Epithelial cell of proximal tubule (primary cell): ENCODE measurements around the gene ATP11A. TPM values are rescaled to one million over a fixed set of nuclear protein-coding genes. Genes with fewer than 3 reads are reported as not detected.

ENCODE experiments used
- DNase-seq: peaks from one replicate; pipeline ENCODE4 v3.0.0-alpha.2; 2011; ENCODE audit warnings: low read depth
- H3K4me3 ChIP-seq: 2 replicates; pipeline ENCODE4 v1.5.1; 2011; ENCODE audit warnings: low read depth, mild to moderate bottlenecking, low read length
- CTCF ChIP-seq: conservative IDR thresholded peaks from 2 replicates; pipeline ENCODE4 v1.5.1; 2012; ENCODE audit warnings: low read depth, mild to moderate bottlenecking, low read length
- total RNA-seq: library from RNA; depleted of rRNA; stranded (reverse); fragments of >200 nt; gene quantifications from 2 replicates; pipeline ENCODE4 v1.2.3, GENCODE V29; 2015

Gene ATP11A
- total RNA-seq, 1 donor from 2014 or later: 27.2 TPM

DNA sequence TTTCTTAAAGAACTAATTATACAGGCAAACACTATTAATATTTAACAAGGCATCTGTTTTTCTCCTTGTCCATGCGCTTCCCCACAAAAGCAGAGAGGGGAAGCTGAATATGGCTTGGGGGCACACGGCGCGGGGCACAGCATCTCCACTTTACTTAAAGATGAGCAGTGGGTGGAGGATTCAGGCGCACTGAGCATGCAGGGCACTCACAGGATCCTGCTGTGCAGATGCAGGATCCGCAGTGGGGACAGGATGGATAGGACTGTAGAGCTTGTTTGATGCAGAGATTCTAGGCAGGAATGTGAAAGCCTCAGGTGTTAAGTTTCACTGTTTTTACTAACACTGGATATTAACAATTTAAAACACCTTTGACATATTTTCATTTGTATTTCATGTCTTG is 43.3 kb downstream of the ATP11A start:
- no peak overlapping the region for H3K4me3 ChIP-seq
- DNase-seq: no peak
- TF ChIP-seq CTCF: no peak

DNA sequence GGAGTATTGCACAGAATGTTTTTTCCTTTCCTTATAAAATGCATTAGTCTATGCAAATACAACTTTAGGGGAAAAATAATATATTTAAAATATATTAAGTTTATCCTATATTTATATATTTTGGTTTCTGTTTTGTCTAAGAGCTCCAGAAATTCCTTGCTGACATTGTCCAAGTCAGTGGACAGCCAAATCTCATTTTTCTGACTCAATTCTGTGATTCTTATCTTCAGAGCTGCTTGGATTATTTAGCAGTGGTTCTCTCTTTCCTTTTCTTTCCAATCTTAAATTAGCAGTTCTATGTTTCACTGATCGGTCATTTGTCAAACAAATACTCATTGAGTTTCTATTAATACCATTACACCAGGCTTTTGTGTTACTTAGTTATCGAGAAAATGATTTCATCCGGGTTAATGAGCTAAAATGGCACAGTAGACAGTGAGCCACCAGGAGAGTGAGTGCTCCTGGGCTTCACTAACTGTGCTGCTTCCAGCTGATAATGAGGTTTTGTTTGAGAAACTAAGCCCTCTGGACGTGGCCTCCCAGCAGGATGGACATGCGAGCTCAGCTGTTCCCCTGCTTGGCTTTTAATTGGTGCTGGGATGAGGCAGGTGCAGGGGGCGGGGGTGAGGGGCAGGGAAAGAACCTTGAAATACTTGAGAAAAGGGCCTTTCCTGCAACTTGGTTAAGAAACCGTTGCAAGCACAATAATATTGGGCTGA is 44.0 kb downstream of the ATP11A start:
- no peak for DNase-seq
- no peak overlapping the region for H3K4me3 ChIP-seq
- no peak for TF ChIP-seq CTCF

DNA sequence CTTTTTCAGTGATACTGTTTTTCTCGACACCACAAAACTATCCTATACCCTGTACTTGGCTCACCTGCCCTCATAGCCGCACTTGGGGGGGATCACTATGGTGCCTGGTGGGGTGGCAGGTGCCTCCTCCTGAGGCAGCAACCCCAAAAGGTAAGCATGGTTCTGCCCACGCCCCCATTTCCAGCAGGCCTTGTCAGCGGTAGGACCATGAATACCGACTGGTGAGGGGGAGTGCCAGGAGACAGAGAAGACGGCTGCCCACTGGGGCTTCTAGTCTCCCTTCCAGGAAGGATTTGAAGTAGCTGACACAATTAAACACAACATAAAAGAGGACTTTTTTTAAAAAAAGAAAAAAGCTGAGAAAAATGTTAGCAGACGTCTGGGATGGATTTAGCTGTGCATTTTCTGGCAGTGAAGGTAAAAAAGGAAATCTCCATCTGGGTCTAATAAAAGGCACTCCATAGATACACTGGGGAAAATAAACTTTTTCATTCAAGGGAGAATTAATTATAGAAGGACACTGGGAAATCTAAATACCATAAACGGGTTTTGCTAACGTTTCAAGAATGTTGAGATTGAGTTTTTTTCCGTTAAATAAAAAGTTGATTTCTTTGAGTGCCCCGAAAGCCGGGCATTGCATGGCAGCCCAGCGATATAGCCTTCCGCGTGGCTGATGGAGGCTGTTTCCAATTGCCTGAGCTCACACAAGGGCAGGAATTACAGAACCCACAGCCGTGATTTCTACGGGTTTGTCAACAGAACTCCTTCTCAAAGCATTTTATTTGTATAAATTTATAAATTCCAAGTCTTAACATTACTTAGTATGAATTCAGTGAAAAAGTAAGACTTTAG is 45.1 kb downstream of the ATP11A start:
- TF ChIP-seq CTCF: no peak

DNA sequence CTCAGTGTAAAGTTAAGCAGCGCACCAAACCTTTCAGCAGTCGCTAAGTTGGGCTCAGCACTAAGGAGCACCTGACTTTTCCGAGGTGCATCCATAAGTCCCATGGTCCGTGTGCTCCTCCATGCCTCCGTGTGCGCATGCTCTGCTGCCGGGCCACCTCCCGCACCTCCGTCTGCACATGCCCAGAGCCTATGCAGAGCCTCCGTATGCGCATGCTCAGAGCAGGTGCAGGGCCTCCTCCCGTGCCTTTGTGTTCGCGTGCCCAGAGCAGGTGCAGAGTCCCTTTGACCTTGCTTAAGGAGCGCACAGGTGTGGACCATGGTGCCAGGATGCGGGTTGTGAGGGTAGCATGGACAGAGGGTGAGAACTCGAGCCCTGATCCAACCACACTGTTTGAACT is 46.0 kb downstream of the ATP11A start:
- DNase-seq: no peak
- no peak overlapping the region for H3K4me3 ChIP-seq
- TF ChIP-seq CTCF: no peak

More for the DNA sequence above, 45.1 kb downstream of the ATP11A start:
- no peak overlapping the region for H3K4me3 ChIP-seq
- DNase-seq: no peak

DNA sequence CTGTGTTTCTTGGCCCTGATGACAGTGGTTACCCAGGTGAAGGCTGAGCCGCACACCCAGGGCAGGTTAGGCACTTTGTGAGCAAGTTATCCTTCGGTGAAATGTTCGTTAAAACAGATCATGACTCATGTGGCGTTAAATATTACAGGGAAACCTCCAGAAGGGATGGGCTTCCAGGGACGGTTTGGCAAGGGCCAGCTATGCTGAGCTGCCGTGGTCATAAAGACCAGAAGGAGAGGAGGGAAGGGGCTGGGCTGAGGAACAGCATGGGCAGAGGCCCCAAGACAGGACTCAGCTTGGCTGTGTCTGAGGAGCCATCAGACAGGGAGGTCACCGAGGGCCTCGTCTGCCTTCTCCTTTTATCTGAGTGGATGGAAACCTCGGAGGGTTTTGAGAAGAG is 47.5 kb downstream of the ATP11A start:
- TF ChIP-seq CTCF: no peak
- DNase-seq: no peak

GRCh38 chr13:112738606-112739005 is 48.8 kb downstream of the ATP11A start:
- H3K4me3 ChIP-seq: no peak overlapping the region
- no peak for TF ChIP-seq CTCF
- no peak for DNase-seq

More for the DNA sequence above, 47.5 kb downstream of the ATP11A start:
- no peak overlapping the region for H3K4me3 ChIP-seq
